Mesenteric fat pad (tissue), 1 donor: ENCODE data around the gene SARS1. TPM values are rescaled to one million over a fixed set of nuclear protein-coding genes. Genes with fewer than 3 reads are reported as not detected.
A peak's percentile ranks its signal among the peaks of the same experiment; 100 is the strongest.

Experiments
- DNase-seq: peaks from one replicate; pipeline ENCODE4 v3.0.0-alpha.2; 2020; ENCODE audit warnings: low spot score
- total RNA-seq: library from RNA; stranded (reverse); fragmentation: NEBNext Ultra II Directional; extraction: Animal tissue kit (Norgen Biotek cat#: 25700); gene quantifications from one replicate; pipeline ENCODE4 v1.2.1, GENCODE V29; 2021
- donor health status: DM: yes; HTN: yes; CAD: no.

The SARS1 gene
- total RNA-seq, 1 donor from 2014 or later: 119 TPM

DNA sequence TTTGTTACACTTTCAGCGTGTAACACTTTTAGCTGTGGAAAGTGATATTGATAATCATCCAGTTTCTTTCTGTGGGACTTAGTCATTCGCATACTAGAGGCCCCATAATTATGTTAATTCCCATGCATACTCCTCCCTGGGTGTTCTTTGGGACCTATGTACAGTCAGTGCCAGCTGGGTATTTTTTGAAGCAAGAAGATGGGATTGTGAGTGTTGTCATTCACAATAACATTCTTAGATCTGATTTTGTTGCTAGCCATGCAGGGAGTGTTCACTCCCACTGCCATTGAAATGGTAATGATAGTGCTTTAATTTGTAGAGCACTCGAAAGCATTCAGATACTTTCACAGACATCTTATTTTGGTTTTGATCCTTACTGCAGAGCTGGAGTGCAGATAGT, 11.6 kb downstream of the SARS1 start:
- DNase-seq: no peak

DNA sequence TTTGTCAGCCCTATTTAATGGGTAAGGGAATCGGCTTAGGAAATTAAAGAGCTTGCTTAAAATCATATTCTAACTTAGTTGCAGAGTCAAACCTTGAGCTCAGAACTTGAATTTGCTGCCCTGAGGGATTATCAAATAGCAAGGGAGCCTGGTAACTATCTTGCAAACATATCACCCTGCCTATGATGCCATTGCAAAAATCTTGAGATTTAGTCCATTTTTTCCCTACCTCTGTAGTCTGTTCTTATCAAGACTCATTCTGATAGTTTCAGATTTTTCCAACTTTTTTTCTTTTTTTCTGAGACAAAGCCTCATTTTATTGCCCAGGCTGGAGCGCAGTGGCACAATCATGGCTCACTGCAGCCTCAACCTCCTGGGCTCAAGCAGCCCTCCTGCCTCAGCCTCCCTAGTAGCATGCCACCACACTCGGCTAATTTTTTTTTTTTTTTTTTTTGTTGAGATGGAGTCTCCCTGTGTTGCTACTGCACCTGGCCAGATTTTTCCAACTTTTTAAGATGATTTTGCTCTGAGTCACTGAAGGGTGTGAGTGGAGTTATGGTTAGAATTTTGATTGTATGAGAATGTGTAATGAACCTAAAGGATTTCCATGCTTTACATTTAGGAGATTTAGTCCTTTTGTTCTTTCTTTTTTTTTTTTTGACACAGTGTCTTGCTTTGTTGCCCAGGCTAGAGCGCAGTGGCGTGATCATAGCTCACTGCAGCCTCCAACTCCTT, 12.2 kb downstream of the SARS1 start:
- DNase-seq: no peak

DNA sequence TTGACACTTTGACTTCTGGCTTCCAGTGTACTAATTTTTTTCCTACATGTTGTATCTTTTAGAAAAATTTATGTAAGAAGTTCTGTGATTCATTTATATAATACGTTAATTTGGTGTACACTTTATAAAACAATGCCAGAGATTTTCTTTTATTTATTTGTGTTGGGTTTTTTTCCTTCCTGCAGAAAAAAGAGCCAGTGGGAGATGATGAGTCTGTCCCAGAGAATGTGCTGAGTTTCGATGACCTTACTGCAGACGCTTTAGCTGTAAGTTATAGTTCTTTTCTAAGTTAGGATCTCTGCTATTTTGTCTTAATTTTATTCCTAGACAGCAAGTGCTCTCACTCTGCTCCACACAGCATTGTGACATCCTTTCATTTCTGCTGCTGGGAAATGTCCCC, 14.4 kb downstream of the SARS1 start:
- no peak for DNase-seq

DNA sequence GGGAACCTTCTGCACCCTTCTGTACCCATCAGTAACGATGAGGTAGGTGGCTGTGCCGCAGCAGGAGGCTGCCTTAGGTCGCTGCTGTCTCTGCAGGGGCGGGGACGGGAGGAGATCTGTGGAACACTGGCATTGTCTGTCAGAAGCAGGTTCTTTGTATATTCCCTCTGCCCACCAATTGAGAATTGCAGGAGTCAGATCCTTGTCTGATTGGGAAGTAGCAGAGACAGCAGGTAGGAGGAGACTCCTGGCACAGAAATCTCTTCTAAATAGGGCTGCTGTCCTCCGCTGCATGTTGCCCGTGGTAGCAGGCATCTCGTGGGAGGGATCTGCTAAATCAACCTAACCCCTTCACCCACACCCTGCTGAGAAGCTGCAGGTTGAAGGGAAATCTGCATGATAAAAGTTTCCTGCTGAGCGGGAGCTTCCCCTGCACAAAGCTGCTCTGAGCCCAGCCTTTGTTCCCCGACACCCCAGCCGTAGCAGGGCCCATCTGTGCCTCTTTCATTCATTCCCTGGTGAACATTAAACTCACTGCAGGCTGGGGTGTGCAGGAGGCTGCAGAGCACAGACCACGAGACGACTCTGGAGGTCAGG, 15.9 kb downstream of the SARS1 start:
- no peak for DNase-seq

DNA sequence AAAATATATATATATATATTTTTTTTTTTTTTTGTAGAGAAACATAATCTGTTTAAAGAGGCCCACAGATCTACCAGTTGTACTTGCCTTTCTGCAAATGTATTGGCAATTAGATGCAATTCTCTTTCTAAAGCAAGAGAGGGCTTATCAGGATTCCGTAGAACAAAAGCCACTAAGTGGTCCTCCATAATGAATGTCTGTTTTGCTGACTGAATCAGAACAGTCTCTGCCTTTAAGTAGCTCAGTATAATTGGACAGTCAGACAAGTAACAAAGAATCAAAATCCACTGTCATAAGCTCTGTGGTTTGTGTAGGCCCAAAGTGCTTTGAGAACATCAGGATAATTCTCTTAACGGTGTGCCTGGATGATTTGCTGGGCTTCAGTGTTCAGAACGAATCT, 17.3 kb downstream of the SARS1 start:
- no peak for DNase-seq

DNA sequence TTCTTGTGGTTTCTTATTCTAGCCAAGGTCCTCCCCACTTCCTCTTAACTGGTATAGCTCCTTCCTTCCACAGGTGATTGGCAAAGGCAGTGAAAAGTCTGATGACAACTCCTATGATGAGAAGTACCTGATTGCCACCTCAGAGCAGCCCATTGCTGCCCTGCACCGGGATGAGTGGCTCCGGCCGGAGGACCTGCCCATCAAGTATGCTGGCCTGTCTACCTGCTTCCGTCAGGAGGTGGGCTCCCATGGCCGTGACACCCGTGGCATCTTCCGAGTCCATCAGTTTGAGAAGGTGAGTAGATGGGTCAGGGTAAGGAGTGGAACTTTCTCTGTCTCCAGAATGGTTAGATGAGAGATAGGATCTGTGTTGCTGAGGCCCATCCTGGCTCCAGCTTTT, 21.4 kb downstream of the SARS1 start:
- DNase-seq: no peak

DNA sequence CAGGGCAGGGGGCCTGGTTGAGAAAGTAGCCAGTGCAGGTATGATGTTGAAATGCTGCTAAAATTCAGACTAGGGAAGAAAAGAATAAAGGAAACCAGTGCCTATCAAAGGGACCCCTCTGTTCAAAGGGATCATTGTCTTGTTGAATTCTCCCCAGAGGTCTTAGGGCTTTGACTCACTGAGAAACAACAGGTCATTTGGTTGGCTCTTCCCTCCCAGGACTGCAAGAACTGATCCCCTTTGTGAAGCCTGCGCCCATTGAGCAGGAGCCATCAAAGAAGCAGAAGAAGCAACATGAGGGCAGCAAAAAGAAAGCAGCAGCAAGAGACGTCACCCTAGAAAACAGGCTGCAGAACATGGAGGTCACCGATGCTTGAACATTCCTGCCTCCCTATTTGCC, 23.8 kb downstream of the SARS1 start:
- no peak for DNase-seq

DNA sequence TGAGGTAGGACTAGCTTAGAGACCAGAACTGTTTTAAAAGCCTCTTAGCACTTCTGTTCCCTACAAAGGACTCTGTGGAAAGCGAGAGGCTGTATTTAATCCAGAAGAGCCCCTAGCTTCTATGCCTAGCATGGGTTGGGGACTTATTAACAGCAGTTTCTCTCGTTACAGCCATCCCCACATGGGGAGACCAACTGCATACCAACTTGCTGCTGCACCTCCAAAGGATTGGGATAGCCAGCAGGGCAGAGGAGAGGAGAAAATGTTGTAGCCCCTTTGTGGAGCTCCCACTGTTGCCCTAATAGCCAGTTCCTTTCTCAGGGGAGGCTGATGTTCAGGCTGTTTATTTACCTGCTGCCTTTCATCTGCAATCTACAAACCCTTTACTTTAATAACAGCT, 24.7 kb downstream of the SARS1 start:
- no peak for DNase-seq

DNA sequence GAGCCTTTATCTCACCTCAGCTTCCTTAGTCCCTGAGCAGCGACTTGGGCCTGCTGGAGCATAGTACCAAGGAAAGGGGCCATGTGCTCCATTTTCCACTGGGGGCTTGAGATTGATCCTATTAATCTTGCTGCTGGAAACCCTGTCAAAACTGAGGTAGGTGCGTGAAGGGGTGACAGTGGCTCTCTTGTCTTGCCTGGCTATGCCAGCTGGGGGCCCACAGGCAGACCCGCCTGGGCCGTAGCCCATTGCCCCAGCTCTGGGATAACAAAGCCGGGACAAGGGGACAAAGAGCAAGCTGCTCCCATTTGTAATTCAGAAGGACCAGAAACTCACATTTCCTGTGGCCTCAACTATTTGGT, 25.3 kb downstream of the SARS1 start:
- no peak for DNase-seq

DNA sequence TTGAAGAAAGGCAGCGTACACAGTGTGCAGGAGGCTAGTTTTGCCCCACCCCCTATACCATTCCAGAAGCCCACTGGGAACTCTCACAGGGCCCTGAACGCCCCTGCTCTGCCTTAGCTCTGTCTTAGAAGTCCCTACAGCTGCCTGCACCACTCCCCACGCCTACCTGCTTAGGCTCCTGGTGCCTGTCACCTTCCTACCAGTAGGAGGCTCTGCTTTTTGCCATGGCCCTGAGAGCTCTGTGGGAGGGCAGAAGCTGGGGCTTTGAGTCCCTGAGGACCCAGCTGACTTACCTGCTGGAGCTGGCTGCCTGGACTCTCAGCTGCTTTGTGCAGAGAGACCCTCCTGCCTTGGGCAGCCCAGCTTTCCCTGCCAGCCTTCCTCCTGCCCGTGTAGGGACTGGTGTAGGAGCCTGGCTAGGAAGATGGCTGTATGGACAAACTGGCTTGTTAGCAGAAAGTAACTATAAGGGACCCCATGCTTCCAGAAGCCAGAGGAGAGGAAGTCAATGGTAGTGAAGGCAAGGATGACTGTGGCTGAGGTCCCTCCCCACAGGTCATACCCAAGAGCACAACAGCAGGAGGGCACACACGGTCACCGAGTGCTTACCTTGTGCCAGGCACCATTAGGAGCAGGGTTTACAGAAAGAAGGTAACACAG, 25.8 kb downstream of the SARS1 start:
- DNase-seq: no peak

DNA sequence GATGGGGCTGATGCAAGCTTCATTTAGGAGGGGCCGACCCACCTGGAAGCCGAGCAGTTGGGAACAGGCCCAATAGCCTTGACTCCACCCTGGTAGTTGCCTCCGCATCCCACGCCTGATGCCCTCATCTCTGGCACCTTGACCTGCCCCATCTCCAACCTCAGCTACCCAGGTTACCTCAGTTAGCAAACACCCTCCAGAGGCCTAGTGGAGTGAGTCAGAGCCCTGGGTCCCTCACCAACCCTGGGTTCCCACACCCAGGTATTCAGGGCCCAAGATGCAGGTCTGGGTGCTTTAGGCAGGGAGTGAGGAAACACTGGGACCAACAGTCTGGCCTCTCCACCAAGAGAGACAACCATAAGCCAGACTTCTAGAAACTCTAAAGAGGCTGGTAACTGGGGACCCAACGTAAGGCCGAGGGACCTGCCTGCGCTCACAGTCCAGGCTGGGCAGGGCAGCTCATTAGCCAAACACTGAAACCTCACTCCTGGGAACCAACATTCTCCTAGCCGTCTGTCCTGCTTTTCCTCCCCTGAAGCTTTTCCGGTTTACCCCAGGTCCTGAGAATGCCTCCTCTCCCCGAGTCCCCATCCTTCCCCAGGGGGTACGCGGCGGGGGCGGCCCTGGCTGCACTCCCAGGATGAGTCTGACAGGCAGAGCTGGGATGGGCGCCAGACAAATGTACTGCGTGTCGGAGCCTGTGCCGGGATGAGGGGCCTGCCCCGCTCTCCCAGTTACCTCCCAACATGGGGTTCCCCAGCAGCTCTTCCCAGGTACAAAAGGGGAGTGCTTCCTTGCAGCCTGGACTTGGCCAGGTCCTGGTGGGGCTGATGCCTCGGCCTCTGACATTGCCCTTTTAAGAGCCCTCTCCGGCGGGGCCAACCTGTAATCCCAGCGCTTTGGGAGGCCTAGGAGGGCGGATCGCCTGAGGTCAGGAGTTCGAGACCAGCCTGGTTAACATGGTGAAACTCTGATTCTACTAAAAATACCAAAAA, 26.7 kb downstream of the SARS1 start:
- DNase-seq: no peak

DNA sequence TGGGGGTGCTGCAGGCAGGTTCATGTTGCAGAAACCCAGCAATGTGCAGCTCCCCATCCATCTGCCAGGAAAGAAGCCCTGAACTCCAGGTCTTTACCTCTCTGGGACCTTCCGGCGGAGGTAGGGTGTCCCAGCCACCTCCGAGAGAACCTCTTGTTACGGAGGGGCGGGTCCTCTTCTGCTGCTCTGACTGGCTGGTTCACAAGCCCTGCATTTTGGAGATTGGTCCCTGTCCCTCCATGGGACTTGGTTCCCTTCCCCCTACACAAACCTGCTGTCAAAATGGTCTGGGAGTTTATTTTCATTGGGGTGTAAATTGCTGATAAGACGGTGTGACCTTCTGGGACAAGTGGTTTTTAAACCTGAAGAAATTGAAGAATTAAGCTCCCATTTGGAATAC, 27.6 kb downstream of the SARS1 start:
- DNase-seq: no peak

DNA sequence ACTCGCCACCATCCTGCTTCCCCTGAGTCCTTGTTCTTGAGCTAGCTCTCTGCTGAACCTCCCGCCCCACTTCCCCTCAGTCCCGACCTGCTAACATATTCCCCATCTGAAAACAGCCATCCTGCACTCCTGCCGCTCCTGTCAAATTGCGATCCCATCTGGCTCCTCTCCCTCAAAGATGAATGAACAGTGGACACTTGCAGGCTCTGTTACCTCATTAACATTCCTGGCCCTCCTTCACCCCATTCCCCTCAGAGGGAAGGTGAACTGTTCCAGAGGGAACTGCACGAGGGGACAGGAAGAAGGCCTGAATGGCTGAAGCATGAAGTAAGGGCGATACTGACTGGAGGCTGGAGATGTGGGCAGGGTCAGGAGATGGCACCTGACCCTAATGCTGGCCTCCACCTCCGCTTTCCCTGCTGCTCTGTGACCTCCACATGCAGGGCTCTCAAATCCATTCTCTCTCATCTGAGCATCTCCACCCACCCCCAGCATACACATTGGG, 28.2 kb downstream of the SARS1 start:
- no peak for DNase-seq

DNA sequence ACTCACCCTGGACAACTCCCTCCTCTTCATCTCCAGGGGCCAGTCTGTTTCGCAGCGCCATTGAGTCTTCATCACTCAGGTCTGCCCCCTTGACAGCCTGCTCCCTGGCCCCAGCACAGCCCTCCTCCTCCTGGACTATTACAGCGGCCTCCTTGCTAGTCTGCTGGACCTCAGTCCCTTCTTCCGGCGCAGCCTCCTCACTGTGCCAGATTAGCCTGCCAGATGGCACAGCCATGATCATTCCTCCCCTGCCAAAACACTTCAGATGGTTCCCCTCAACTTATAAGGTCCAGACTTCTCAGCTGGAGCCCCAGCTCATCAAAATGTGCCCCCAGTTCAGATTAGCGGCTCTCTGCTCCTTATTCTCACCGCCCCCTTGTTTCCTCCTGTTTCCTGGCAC, 28.7 kb downstream of the SARS1 start:
- DNase-seq: peak; percentile 84

DNA sequence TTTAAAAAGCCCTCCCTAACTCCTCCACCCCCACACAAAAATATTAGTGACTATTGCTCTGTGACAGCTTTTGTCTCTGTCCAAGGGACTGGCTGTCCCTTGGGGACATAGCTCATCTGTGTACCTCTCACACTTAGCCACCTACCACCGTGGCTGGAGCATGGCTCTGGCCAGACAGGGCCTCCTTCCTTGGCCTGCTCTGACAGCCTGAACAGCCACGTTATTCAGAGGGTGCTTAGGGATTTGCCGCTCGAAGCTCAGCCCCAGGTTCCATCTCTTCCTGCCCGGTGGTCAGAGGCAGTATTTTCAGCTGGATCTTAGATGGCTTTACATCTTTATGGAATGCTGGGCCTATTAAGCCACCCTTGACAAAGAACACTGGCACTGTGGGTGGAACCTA, 29.5 kb downstream of the SARS1 start:
- no peak for DNase-seq

DNA sequence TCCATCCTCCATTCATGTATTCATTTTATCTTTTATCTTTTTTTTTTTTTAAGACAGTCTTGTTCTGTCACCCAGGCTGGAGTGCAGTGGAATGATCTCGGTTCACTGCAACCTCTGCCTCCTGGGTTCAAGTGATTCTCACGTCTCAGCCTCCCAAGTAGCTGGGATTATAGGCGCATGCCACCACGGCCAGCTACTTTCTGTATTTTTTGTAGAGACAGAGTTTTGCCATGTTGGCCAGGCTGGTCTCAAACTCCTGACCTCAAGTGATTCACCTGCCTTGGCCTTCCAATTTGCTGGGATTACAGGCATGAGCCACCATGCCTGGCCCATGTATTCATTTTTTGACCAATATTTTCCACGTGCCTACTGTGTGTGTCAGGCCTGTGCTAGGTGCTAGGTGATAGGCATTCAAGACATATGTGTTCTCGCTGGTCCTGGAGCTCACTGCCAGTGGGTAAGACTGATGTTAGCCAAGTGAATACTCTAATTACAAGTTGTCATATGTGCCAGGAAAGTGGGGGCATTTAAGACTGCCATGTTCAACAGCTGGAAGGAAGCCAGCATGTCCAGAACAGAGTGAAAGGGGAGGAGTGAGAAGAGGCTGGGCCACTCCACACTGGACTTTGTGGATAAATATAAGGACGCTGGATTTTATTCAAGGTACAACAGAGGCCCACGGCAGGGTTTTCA, 30.3 kb downstream of the SARS1 start:
- no peak for DNase-seq

DNA sequence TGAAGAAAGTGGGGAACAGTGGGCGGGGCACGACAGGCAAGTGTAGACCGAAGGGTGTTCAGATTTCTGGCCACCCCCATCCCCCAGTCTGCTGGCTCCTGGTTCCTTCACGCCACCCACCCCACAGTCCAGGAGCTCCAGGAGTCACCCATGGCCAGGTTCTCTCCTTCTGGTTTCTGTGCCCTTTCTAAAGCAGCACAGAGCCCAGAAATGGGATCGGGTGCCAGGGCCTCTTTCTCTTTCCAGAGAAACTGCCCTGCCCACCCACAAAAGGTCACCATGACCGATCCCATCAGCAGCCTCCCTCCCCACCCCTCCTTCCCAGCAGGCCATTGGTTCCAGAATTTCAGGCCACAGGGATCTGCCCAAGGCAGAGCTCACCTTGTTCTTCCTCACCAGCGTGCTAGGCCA, 32.4 kb downstream of the SARS1 start:
- DNase-seq: peak; percentile 72

DNA sequence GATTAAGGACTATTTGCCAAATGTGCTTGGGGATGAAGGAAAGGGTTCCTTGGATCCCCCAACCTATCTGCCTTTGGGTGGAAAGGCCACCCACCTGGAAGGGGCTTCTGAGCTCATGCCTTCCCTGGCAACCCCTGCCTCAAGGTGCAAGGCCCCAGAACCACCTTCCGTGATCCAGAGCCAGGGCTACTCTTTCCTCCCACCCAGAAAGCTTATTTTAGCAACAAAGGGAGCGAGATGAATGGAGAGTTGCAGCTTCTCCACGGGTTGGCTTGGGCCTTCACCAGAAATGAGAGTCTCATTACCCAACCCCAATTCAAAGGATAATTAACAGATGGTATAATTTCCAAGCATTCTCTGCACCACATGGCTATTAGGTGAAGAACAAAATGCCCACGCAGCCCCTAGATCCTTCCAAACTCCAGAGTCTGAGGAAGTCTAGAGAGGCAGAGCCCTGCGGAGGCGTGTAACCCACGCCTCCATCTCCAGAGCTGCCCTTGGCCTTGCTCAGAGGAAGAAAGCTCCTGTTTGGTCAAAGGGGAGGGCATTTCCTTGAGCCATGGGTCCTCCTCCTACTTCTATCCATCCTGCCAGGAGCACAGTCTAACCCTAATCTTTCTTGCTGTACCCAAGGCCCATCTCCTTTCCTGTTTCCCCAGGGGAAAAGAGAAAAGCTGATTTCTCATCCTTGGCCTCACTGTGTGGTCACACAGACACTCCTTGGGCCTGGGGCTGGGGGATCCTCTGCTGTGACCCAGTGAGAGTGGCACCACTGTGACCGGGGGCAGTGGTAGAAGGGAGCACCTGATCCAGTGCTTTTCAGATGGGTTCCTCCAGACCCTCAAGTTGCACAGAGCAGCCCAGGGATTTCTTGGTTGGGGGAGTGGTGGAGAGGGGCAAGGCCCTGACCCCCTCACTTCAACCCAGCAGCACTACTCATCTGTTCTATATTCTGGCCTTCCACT, 34.0 kb downstream of the SARS1 start:
- DNase-seq: no peak

DNA sequence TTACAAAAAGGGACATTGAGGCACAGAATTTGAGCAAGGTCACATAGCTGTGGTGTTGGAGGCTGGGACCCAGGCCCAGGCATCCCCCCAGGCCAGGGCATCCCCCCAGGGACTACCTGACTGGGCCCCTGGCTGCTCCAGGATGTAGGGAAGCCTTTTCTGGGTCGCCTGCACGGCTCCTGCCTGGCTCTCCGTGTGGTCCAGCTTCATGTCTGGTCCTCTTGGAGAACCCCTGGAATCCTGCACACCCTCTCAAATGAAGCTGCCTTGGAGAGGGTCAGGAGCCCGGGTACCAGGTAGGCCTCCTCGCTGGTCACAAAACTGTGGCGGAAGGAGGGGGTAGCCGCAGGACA, 34.7 kb downstream of the SARS1 start:
- no peak for DNase-seq
